GM21447 (cell line): ENCODE data around the gene GANAB.
"Not testable (repeated sequence)": the region's sequence is repeated elsewhere in the genome, so short reads cannot be mapped to it uniquely, and the experiment has no call there.

Experiments used
- ATAC-seq: cut with Tn5 transposase; IDR thresholded peaks from one replicate; pipeline ENCODE4 v1.9.1; 2021; ENCODE audit not compliant: unreplicated experiment

Gene GANAB

DNA sequence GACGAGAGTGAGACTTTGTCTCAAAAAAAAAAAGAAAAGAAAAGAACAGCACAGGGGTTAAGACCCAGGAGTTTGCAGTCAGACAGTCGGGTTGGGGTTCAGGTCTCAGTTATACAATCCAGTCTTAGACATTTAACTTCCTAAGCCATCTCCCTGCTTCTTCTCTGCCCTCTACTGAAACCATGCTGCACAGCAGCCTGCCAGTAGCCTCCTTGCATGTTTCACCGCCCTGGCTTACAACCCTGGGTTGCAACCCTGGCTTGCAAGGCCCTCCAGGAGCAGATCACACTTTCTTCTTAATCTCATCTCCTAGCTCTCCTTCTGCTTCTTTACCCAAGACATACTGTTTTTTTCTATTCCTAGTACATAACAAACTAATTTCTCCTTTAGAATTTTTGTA lies 18.7 kb downstream of the GANAB start:
- no peak for ATAC-seq

DNA sequence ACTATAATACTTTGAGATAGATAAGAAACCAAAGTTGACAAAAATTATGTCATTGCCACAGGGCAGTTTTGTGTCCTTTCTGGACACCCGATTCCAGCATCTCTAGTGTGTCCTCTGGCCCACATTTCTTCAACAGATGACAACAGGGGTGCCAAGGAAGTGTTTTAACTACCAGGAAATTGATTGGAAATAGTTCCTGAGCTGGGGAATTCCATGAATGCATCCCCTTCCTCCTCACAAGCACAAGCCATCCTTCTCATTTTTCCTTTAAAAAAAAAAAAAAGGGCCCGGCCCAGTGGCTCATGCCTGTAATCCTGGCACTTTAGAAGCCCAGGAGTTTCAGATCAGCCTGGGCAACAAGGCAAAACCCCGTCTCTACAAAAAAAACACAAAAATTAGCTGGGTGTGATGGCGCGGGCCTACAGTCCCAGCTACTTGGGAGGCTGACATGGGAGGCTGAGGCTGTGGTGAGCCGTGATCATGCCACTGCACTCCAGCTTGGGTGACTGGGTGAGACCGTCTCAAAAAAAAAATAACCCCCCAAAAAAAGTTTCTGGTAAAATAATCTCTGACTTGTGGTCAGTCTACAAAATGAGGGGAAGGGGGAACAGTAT lies 23.8 kb downstream of the GANAB start:
- no peak for ATAC-seq

DNA sequence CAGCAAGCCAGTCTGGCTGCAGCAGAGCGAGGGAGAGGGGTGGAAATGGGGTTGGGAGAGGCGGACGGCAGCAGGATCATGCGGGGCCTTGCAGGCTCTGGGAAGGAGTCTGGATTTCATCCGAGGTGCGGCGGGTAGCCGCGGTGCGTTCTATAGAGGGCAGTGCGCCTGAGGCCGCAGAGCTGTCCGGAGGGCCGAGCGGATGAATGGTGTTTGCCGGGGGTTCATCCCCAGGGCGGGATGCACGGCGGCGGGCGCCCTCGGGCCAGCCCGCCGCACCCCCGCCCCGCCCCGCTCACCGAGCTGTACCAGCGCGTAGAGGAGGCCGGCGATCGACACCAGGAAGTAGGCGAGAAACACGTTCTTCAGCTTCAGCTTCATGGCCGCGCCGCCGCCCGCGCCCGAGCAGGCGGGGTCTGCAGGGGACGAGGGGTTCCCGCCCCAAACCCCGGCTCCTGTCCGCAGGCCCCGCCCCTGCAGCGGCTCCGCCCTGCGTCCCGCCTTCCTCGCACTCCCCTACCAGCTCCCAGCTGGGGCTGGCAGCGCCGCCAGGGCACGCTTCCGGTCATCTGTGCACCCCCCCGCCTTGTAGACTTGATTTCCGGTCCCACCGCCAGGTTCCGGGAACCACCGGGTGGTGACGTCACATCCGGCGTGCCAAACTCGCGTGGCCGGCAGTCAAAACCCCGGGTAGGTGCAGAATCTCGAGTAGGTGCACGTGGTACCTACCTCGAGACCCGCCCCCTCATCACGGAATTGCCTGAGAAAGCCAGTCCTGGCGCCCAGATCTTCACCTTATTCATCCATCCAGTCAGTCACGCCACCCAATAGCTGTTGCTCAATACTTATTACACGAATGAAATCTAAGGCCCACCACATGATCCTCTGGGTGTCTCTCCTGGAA lies 24.6 kb downstream of the GANAB start, which contains the start of gene B3GAT3:
Gene B3GAT3, minus strand, starts transcription at position 420 of the 904 bp plus-strand sequence. Its CDS starts 39 bp downstream, at position 381.
- peak; percentile 88 for ATAC-seq

DNA sequence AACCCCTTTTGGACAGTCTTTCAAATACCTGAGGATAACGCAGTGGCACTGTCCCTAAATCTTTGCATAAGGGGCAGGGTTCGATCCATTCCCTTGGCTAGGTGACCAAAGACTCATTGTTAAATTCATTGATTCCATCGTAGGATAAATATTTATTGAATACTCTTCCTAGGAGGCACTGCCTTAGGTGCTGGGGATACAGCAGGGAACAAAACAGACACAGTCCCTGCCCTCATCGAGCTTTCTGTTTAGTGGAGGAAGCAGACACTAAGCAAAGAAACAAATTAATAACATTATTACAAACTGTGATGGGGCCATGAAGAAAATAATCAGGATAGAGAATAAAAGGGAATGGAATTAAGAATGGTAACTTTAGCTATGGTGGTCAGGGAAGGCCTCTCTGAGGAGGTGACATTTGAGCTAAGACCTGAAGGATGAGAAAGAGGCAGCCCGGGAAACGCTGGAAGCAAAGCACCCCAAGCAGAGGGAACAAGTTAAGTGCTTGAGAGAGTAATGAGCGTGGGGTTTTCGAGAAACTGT lies 25.3 kb downstream of the GANAB start:
- no peak for ATAC-seq

DNA sequence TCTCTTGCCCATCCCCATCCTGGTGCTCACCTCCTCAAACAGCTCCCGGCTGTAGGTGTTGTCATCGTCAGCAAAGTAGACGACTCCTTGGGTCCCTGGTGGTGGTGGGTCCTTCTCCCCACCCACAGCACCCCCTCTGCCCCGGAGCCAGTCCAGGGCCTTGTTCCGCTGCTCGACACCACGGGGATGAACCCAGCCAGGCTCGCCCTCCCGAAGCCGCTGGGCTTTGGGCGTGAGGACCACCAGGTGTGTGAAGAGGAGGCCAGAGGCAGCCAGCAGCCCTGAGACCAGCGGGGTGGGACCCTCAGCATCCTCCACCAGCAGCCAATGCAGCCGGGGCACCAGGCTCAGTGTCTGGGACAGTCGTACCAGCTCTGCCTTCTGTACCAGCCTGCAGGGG lies 29.5 kb downstream of the GANAB start:
- ATAC-seq, result not testable (repeated sequence)

DNA sequence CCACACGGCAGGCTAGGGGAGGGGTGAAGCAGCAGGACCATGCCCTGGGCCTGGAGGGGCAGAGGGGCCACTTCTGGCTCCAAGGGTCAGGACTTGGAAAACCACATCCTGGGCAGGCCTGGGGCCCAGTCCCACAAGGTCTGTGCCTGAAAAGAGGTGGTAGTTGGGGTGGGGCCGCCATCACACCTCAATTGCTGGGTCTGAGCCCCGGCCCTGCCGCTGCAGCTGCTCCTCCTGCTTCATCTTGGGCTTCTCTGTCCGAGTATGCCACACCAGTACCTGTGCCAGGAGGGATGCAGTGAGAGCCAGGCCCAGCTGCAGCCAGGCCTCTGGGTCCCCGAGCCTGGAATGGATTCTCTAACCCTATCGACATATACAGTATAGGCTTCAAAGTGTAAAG lies 30.9 kb downstream of the GANAB start:
- no peak for ATAC-seq

DNA sequence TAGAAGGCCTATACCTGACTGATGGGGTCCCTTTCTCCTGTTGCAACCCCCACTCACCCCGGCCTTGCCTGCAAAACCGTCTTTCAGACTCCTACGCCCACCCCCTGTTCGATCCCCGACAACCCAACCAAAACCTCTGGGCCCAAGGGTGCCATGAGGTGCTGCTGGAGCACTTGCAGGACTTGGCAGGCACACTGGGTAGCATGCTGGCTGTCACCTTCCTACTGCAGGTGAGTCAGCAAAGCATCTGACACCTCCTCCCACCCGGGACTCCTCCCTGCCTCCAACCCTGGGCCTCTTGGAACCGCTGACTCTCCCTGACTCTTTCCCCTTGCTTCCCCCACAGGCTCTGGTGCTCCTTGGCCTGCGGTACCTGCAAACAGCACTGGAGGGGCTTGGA lies 32.1 kb downstream of the GANAB start:
- no peak for ATAC-seq

DNA sequence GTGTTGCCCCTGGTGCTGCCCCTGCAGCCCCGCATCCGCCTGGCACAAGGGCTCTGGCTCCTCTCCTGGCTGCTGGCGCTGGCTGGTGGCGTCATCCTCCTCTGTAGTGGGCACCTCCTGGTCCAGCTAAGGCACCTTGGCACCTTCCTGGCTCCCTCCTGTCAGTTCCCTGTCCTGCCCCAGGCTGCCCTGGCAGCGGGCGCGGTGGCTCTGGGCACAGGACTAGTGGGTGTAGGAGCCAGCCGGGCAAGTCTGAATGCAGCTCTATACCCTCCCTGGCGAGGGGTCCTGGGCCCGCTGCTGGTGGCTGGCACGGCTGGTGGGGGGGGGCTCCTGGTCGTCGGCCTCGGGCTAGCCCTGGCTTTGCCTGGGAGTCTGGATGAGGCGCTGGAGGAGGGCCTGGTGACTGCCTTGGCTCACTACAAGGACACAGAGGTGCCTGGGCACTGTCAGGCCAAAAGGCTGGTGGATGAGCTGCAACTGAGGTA lies 33.1 kb downstream of the GANAB start:
- no peak for ATAC-seq

DNA sequence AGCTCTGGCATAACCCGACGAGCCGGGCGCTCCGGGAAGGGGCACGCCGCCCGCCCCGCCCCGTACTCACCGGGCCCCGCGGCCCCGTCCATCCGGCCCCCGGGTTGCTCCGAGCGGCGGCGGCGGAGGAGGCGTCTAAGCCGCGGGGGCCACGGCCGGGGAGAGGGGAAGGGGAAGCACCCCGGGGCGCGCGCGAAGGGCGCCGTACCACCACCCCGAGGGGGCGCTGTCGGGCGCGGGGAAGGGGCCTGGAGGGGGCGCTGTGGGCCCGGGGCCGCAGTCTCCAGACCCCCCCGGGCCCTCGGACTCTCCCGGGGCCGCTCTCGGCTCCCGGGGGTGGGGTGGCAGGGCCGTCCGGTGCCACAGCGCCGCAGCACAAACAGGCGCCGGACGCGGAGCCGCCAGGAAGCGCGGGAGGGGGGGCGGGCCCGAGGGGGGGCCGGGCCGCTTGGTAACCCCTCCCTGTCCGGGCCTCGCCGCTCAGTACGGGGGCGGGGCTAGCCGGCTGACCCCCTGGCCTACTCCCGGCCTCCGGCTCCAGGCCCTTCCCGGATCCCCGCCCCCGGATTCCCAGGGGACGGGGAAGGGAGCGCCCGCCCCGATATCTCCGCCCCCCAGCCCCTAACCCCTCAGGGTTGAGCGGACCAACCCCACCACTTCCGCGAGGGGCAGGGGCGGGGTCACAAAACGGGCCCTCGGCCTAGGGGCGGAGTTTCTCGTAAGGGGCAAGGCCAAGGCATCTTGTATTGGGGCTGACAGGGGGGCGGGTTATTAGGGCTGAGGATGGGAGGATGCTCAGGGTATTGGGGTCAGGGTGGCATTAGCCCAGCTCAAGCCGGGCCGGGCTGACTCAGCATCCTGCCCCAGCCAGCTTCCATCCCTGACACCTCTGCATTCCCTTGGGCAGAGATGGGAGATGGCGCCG lies 33.8 kb downstream of the GANAB start, which contains the start of the genes EML3 and ROM1:
Gene EML3, minus strand, starts transcription at position 410 of the 925 bp plus-strand sequence. Its CDS starts 318 bp downstream, at position 92.
Gene ROM1, plus strand, starts transcription at position 892 of the 925 bp plus-strand sequence. Its CDS starts 25 bp downstream, at position 917.
- ATAC-seq, result peak; percentile 74

DNA sequence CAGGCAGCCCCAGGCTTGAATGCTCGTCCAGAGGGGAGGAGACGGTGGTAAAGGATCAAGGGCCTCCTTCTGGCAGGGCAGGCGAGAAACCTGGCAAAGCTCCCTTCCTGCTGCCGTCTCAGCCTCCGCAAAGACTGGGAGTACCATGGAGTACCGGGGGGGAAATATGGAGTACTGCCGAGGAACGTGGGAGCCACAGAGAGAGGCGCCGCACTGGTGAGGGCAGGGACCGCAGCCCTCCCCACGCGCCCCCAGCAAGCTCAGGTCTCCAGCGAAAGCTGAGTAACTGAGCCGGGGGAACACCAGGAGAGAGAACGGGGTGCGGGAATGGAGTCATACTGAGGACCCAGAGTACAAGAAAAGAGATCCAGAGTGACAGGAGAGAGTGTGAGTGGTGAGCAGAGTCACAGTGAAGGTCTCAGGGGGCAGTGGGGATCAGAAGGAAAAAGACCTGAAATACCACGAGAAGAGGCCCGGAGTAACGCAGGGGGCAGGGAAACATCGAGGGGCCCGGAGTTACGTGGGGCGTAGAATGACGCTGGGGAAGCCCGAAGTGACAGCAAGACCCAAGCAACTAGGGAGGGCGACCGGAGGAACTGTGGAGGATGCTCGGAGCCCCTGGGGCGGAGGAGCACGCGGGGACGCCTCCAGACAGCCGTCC lies 34.6 kb downstream of the GANAB start:
- peak; percentile 14 for ATAC-seq

DNA sequence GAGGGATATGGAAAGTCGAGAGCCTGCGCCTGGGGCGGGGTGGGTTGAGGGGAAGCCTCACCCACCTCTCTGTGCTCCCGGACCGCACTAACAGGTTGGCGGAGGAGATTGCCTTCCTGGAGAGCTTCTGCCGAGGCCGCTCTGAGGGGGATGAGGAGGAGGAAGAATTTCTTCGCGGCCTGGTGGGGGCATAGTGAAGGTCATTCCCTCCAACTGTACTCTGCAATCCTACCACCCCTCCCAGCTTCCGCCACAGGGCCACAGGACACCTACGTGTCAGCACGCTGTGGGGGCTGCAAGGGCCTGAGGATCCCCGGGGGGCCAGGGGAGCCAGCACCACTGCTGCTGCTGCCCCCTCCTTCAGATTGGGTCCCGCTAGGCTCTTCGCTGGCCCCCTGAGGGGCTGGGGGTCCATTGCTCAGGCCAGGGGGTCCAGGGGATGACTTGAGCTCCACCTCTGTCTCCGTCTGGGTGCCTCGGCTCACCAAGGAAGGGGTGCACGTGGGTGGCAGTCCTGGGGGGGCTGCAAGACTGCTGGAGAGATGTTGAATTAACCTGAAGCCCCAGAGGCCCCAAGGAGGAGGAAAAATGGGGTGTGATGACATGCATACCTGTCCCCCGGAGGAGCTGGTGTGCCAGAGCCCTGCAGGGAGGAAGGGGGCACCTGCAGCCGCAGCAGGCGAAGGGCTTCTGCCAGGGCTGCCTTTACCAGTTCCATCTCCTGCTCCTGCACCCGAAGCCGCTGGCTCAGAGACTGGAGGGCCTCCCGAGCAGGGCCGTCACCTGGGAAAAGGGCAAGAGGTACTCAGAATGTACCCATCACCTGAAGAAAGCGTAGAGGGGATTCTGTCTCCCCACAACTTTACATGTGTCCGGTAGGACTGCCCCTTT lies 35.4 kb downstream of the GANAB start:
- ATAC-seq, result no peak

DNA sequence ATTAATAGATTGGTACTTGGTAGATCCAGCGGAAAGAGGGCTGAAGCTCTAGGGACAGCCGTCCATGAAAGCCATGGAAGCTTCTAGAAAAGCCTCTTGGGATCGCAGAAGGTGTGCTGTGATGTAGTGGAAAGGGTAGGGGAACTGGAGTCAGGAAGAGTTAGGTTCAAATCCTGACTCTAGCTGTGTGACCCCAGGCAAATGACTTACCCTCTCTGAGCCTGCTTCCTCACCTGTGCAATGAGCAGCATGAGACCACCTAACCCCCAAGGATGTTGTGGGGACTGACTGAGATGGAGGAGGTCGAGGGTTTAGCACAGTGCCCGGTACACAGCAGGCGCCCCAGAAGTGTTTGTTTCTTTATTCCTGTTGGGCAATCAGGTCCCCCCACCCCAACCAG lies 36.0 kb downstream of the GANAB start:
- ATAC-seq, result no peak

DNA sequence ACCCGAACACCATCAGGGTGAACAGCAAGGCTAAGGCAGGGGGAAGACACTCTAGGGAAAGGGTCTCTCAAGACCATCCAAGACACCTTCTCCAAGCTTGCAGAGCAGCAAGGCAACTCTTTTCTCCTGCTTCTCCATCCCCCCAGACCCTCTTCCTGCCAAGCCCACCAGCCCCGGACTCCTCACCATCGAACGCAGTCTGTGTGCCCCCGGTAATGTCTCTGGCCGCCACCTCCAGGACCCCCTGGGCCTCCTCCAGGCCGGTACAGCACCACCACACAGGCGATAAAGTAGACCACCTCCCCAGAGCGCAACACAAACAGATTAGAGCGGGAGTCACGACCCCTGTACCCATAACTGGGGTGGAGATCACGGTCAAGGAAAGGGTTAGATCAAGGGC lies 37.6 kb downstream of the GANAB start:
- no peak for ATAC-seq

DNA sequence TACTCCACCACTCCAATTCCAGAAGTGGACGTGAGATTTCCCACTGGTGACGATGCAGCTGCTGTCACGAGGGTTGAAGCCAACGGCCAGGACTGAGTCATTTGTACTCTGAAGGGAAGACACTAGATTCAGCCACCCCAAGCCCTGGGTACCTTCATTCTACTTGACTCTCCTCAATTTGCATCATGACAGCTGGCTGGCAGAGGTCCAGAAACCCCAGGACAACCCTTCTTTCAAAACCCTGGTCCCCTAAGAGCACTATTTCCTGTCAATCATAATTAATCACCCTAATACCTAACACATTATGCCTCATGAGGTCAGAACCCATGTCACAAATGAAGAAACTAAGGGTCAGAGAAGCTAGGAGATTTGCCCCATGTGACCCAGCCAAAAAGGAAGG lies 38.7 kb downstream of the GANAB start:
- no peak for ATAC-seq

DNA sequence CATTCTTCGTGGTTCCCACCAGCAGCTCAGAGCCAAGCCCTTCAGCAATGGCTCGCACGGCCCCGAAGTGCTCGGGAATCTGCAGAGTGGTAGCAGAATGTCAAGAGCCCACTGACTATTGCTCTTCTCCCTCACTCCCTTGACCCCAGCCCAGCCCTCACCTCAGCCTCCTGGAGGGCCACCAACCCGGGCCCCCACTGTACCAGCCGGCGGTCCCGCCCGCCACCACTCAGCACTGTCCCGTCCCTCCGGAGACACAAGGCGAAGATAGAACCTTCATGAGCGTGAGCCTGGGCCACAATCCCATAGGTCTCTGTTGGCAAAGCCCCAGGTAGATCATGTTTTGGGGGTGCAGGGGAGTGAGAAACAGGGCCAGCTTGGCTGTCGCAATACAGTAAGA lies 40.5 kb downstream of the GANAB start:
- no peak for ATAC-seq

DNA sequence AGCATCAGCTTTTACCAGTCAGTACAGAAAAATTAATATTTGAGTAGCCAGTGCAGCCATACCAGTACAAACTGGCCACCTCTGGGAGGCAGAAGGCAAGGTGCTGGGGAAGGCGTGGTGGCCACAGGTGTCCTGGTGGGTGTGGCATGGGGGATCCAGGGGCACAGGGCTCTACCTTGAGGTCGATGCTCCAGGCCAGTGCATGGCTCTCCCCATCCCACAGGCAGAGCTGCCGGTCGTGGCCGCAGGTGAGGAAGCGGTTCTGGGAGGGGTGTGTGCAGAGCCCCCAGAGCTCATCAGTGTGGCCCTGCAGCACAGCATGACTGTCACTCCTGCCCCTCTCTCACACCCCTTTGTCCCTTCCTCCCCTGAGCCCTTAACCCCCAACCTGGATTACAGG lies 40.9 kb downstream of the GANAB start:
- no peak for ATAC-seq

DNA sequence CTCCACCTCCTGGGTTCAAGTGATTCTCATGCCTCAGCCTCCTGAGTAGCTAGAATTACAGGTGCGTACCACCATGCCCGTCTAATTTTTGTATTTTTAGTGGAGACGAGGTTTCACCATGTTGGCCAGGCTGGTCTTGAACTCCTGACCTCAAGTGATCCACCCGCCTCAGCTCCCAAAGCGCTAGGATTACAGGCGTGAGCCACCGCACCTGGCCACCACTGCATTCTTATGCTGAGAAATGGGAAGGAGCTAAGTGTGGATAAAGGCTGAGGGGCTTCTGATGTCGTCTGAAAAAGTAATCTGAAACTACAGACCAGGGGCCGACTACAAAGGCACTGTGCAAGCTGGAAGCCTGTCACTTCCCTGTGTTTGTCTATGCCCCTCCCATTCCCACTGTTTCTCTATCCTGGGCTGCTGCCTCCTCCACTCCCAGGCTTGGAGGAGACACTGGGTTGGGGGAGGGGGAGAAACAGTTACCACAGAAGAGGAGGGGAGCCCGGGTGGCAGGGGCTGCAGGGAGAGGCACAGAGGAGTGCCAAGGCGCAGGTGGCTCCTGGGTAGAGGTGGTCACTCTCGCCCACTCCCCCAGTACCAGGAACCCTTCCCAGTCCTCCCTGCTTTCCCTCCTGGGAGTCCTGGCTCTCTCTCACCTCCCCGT lies 41.8 kb downstream of the GANAB start:
- ATAC-seq, result no peak

DNA sequence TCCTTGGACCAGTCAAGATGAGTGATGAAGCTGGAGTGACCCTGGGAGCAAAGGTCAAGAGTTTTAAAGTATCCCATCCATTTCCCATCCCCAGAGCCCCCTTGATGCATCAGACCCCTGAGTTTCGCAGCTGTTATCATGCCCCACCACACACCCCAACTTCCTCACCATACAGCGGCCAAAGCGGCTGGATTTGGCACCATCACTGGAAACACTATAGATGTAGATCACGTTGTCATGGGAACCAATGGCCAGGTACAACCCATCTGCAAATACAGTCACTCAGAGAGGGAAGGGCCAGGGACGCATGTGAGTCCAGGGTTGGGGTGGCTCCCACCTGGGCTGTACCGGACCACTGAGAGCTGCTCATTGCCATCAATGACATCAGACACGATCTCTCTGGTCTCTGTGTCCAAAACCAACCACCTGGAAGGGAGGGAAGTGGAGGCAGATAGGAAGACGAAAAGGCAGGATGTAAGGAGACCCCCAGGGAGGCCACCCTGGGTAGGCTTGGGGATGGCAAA lies 42.6 kb downstream of the GANAB start:
- no peak for ATAC-seq
